GM18907 (cell line): ENCODE results near the gene CABYR.
"Not testable (repeated sequence)": the region's sequence is repeated elsewhere in the genome, so short reads cannot be mapped to it uniquely, and the experiment has no call there.

Source experiments
- ATAC-seq: cut with Tn5 transposase; IDR thresholded peaks from one replicate; pipeline ENCODE4 v1.9.1; 2021; ENCODE audit warnings: mild to moderate bottlenecking, moderate library complexity; ENCODE audit not compliant: unreplicated experiment

The CABYR gene

DNA sequence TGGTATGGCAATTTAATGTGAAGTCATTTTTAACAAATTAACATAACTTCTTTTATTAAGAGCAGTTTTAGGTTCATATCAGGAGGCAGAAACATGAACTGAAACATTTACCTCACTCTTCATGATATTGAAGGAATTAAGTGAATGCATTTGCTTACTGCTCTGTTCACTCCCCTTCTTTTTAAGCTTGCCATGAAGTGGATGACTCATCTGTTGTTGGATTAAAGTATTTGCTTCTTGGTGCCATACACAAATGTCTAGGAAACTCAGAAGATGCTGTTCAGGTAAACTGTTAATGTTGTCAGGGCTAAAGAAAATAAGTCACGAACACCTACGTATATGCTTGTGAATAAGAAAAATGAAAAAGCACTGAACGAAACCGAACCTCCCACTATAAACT lies 10.2 kb upstream of the CABYR start:
- no peak for ATAC-seq

DNA sequence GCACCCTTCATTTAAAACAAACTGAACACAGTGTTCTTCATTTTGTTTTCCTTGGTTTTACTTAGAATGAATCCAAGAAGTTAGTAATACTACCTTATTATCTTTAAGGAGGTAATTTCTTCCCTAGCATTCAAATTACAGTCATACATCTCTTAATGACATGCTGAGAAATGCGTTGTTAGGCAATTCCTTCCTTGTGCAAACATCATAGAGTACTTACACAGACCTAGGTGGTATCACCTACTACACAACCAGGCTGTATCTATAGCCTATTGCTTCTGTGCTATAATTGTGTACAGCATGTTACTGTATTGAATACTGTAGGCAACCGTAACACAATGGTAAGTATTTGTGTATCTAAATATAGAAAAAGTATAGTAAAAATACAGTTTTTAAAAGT lies 8.4 kb upstream of the CABYR start:
- ATAC-seq, result no peak

DNA sequence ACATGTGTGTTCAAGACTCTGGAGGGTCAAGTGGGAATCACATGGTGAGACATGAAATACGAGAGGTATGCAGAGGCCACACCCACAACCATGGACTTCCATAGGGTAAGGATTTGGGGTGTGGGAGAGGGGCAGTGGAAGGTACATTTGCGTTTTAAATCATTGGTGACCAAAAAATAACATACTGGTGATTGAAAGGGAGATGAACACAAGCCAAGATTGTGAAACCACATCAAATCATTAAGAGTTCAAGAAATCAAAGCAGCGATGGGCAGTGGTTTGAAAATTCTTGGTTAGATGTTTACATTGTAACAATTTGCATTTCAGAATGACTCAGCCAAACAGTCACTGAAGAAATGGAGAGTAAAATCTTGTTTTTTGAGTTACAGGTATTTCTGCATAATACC lies 1.9 kb upstream of the CABYR start:
- ATAC-seq, result no peak

DNA sequence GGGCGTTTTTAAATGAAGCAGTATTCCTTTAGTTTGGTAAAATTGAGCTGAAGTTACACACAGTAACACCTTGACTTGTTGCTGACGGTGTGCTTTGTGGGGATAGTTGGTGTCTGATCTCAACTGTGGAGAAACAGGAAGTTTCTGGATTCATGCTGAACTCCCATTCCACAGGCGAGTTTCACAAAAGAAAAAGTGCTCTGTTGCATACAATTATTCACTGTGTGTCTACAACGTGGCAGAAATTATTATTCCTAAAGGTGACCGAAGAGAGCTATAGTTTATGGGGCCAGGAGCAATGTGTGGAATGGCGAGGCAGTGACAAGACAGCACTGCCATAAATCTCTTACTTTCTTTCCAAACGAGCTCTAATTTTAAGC lies 463 bp upstream of the CABYR start:
- ATAC-seq, result peak; percentile 14

DNA sequence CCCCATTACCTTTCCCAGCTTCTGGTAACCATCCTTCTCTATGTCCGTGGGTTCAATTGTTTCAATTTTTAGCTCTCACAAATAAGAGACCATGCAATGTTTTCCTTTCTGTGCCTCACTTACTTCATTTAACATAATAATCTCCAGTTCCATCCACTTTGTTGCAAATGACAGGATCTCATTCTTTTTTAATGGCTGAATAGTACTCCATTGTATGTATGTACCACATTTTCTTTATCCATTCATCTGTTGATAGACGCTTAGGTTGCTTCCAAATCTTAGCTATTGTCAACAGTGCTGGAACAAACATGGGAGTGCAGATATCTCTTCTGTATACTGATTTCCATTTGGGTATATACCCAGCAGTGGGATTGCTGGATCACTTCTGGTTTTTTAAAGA lies 1.8 kb downstream of the CABYR start:
- no peak for ATAC-seq

DNA sequence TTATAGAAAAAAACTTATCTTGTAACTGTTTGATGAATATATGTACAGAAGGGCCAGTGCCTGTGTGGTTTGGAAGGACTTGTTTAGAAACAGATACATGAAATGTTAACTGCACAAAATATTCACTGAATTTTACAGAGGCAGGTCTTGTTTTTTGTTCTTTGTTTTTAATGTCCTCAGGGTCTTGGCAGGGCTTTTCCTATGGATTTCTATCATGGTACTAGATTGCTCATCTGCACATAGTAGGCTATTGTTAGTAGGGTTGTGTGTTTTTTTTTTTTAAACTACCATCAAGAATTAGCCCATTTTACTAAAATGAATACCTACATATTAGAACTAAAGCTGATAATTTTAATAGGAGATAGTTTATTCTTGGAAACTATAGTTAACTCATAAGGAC lies 3.5 kb downstream of the CABYR start:
- no peak for ATAC-seq

DNA sequence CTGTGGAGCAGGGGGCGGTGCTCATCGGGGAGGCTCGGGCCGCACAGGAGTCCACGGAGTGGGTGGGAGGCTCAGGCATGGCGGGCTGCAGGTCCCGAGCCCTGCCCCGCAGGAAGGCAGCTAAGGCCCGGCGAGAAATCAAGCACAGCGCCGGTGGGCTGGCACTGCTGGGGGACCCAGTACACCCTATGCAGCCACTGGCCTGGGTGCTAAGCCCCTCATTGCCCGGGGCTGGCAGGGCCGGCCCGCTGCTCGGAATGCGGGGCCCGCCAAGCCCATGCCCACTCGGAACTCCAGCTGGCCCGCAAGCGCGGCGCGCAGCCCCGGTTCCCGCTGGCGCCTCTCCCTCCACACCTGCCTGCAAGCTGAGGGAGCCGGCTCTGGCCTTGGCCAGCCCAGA lies 10.7 kb downstream of the CABYR start:
- ATAC-seq, result not testable (repeated sequence)

DNA sequence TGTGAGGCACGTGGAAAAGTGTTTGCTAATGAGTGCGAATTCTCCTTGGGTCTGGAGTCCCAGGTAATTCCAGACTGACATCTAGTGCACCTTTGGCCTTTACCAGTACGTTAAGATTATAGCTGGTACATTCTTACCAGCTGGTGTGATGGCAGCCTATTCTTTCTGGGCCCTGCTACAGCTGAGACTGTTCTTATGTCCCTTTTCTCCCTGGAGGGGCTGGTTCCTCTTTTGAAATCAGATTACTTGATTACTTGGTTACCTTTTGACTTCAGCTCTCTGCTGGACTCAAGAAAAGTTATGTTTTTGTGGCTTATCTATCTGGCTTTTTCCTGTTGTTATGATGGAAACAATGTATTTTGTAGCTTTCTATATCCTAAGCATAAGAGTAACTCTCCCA lies 14.5 kb downstream of the CABYR start:
- no peak for ATAC-seq

DNA sequence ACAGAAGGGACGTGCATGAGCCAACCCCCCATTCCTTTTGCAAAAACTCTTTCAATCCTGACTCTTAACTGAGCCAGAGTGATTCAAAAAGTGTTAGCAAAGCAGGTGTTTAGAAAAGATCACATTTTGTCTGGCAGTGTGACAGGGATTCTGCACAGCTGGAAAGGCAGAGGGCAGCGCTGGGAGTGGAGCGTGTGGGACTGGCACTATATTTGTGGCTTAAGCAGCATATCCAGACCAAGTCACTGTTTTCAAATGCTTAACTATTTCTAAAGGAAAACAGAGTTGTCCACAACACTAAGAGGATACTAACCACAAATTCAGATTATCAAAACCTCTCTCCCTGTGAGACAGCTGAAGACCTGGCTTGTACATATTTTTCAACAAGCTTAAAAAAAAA lies 19.0 kb downstream of the CABYR start:
- no peak for ATAC-seq

DNA sequence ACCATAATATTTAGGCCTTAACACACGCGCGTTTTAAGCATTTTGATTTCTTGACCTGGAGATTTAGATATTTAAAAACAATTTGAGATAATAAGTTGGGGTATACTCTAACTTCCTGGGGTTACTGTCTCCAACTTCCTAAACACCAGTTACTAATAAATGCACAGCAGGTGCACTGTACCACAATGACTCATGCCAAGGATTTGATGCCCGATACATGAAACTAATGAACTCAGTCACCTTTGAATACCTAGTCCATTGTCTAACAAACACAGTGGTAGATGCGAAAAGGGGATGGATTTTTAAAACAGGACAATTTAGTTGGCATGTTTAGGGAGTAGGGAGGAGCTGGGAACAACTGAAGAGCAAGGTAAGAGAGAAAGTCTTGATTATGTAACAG lies 21.2 kb downstream of the CABYR start:
- ATAC-seq, result no peak

DNA sequence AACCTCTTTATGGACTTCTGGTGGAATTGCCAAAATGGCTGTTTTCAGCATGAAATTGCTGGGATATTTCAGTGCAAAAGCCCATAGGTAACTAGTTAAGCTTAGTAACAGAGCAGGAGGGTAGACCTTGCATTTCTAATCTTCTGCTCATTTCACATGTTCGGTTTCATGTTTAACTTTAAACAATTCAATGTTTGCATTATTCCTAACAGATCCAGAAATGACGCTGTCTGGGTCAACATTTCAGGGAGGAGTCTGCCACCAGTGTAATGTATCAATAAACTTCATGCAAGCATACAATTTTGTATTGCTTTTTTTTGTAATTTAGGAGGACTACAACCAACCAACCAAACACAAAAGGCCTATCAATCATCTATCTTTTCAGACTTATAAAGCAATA lies 22.4 kb downstream of the CABYR start:
- no peak for ATAC-seq

DNA sequence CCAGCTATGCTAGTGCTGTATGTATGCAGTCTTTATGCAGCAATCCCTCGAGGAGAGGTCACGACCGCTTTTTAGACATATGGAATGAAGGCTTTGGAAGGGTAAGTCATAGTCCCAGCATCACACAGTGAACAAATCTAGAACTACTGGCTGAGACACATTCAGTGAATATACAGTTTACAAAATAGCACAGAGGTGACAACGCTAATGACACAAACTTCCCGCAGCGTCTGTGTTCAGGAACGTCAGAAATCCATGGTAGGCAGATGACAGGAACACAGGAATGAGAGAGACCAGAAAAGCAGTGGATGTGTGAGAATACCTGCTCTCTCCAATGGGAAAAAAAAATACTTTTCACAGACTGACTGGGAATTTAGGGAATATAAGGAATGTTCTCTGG lies 29.6 kb downstream of the CABYR start:
- ATAC-seq, result no peak

DNA sequence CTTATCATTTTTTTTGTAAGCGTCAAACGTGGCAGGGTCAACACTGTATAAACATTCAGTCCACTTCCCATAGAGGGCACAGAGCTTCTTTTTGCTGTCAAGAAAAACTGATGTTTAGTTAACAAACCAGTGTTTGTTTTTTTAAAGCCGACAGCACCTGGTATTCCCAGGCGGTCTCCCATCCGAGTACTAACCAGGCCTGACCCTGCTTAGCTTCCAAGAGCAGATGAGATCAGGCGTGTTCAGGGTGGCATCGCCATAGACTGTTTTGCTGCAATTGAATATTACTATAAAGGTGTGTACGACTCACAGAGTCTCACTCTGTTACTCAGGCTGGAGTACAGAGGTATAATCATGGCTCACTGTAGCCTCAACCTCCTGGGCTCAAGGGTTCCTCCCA lies 31.5 kb downstream of the CABYR start:
- no peak for ATAC-seq

DNA sequence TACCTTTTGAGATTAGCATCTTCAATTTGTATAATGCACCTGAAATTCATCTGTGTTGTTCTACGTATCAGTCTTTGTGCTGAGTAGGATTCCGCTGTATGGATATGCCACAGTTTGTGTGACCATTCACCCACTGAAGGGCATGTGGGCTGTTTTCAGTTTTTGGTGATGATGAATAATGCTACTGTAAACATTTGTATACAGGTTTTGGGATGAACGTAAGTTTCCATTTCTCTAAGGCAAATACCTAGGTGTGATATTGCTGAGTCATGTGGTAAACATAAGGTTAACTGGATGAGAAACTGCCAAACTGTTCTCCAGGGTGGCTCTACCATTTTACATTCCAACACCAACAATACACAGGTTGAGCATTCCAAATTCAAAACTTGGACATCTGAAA lies 35.1 kb downstream of the CABYR start:
- ATAC-seq, result no peak

DNA sequence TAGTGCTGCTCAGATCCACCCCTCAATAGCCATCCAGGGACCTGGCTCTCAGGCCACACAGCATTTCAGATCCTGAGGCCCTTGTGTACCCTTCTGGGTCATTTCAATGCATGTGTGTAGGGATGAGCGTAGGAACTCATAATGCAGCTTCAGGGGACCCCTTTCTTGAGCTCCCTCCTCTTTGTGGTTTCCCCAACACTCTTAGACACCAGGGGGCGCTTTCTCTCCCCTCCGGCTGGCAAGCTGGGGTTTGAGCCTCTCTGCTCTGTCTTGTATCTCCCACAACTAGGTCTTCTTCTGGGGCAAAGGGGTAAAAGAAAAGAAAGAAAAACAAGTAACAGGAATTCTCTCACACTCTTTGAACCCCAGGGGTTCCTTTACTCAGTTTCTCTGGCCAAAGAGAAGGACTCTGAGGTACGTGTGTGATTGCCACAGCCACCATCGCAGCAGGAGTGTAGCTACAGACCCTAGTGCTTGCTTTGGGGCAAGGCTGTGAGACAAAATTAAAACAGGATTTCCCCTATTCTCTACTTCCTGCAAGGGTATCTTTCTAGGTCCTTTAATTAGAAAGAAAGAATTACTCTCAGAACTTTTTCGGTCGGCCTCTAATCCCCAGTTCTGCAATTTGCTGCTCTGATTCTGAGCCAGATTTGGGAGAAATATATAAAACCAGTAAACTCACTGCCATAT lies 38.0 kb downstream of the CABYR start:
- ATAC-seq, result peak; percentile 85

DNA sequence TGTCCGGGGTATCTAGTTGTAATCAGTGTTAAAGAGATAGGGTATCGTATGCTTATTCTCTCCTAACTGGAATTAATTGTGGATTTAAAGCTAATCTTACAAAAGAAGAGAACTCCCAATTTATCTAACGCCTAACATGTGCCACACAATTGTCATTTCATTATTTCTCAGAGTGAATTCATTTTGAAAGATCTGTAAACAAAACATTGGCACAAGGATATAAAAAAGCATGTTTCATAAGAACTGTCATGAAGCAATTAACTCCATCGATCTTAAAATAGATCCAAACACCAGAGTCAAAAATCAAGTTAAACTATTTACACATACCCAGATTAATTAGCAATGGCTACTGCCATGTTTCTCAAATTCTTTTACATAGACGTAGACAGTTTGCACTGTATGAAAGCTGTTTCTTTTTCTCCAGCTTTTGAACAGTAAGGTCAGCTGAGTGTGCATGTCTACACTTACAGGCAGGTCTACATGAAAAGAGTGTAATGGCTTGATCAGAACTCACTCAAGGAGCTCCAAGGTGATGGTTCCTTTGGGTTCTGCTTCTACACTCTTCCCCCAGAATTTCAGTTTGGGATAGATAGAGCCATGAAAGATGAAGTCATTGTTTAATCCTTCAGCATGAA lies 38.8 kb downstream of the CABYR start:
- ATAC-seq, result no peak

DNA sequence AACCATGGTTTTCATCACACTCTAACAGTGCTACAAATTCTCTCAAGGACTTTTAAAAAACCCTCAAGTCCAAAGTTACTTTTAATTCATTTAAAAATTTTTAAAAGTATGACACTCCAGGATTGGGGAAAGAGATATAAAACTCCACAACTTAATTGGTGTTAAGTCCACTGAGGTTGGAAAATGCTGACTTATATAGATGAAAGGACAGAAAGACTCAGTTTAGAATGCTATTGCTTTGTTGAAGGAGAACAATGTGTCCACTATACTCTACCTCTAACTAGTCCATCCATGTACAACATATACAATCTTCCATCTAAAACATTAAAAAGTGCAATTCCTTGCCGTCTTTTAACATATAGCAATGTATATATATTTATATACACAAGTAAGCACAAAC lies 41.2 kb downstream of the CABYR start:
- no peak for ATAC-seq

DNA sequence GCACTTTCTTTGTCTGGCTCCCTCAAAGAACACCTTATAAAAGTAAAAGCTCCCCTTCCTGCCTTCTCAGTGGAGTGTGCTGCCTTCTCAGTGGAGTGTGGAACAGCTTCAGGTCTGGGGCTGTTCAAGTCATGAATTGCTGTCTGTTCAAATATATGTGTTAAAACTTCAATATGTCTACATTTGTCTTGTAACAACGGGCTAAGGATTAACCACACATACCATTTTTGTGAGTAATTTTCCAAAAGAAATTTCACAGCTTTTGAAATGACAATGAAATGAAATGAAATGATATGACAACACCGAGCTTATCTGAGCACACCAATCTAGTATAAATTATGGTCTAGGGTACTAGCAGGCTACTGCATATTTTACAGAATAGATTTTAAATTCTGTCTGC lies 42.9 kb downstream of the CABYR start:
- ATAC-seq, result no peak

DNA sequence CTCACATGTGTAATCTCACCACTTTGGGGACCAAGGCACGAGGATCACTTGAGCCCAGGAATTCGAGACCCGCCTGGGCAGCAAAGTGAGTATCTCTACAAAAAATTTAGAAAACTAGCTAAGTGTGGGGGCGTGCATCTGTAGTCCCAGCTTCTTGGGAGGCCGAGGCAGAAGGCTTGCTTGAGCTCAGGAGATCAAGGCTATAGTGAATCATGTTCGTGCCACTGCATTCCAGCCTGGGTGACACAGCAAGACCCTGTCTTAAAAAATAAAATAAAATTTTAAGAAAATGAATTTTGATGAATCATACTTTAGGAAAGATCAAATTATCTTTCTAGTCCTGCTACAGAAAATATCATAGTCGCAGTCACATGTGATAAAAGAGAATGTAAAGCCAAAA lies 46.9 kb downstream of the CABYR start:
- no peak for ATAC-seq

DNA sequence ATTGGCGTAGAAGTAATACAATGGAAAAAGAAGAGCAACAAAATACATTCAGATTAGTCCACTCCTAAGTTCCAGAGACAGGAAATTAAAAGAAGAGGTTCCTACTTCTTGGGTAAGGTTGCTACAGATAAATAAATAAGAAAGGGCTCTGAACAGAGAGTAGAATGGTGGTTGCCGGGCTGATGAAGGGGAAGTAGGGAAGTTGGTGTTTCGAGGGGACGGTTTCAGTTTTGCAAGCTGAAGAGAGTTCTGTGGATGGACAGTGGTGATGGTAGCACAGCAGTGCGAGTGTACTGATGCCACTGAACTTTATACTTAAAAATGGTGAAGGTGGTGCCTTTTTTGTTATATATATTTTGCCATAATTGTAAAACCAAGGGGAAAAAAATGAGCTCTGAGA lies 48.2 kb downstream of the CABYR start:
- ATAC-seq, result peak; percentile 67

DNA sequence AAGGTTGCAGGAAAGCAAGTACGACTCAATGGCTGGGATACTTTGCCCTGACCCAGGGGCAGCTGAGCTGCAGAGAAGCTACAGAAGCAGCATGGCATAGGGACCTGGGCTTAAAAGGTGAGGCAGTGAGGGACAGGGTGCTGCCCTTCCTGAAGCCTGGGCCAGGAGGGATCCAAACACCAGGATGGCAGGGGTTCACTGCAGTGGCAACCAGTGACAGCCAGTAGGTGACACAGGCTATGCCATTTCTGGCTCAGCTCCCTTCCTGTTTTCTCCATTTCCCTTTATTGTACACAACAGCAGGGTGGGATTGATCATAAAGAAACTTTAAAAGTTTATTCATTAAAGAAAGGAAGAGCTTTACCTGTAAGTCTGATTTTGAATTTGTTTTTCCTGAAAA lies 48.8 kb downstream of the CABYR start:
- no peak for ATAC-seq

DNA sequence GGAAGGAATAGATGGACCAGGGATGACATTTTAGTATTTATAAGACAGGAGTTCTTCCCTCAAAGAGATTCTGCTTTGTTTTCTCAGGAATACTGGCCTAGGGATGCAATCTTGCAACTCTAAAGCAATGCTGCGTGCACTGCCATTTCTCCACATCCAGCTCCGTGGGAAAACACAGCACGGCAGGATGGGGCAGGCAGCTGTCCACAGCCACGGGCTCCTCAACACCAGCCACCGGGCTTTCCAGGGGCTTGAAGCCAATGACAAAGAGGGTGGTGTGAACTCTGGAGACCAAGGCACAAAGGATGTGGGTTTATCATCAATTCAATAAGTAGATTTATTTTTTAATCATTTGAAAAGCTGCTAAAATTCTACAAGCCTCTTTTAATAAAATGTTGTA lies 49.3 kb downstream of the CABYR start:
- no peak for ATAC-seq

DNA sequence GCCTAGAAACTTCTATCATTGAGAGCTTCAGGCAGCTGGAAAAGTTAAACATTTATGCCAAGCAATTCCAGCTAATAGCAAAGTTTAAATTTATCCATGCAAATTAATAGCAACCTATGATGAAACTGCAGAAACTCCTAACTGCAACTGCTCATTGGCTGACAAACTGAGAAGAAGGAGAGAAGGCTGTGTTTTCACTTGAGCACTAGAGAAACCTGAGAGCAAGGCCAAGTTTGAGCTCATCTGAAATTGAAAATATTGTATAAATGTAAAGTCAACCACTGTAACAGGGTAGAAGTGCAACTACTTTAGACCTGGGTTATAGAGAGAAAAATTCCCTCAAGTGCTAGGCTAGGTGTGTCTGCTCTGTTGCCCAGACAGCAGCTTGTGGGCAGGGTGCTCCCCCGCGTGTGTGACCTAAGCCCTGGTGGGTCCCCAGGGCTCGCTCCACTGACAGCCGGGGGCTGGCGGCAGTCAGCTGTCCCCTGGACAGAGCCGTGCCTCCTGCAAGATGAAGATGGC lies 50.2 kb downstream of the CABYR start:
- ATAC-seq, result peak; percentile 77
